HG03378 (cell line): ENCODE data around the gene LDHAL6B.

Experiments used
- ATAC-seq: cut with Tn5 transposase; IDR thresholded peaks from one replicate; pipeline ENCODE4 v1.9.1; 2021; ENCODE audit warnings: mild to moderate bottlenecking, moderate library complexity; ENCODE audit not compliant: unreplicated experiment

The LDHAL6B gene

DNA sequence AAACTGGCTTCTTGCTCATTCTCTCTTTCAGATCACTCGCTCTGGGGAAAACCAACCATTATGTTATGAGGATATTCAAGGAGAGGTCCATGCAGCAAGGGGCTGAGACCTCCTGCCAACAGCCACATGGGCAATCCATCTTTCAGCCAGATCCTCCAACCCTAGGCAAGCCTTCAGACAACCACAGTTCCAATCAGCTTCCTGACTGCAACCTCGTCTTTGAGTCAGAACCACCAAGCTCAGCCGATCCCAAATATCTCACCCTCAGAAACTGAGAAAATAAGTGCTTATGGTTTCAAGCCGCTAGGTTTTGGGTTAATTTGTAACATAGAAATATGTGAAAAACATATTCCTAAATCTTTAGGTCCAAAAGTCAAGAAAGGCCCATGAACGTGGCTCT lies 10.3 kb downstream of the LDHAL6B start:
- ATAC-seq: no peak

DNA sequence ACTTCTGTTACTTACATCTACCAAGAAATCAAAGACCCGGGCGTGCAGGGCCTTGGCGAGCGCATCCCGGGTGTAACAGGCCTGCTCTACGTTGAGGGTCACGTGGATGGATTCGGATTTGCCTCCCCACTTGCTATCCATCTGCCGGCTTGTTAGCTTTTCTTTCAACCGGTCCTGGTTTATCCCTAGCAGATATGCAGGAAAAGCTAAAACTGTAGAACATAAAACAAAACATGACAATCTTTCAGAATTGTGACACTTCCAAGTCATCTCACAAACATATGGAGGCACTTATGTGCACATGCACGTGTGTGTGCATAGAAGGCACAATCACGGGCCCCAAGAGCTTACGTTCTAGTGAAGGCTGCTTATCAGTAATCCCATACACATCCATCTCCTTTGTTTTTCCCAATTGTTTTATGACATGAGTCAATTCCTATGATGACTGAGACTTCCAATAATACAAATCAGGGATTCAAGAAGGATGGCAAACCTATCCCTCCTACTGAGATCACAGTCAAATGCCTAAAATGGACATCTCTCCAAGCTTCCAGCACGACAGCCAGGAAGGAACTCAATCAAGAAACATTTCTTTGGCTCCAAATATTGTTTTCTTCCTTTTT lies 11.3 kb downstream of the LDHAL6B start:
- ATAC-seq: no peak

DNA sequence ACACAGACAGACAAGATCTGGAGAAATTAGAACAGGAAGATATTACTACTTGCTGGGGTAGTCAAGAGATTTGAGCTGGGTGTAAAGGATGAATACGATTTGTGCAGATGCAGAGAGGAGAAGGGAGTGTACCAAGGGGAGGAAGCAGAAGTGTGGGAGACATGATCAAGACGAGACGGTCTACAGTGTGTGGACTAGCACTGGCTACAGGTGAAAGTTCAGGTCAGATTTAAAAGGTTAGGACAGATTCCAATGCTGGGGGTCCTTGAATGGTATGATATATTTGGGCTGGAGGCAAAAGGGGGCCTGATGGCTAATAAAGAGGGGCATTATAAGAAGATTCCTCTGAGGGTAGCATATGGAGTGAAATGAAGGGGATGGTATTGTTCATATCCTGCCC lies 12.1 kb downstream of the LDHAL6B start:
- no peak for ATAC-seq

DNA sequence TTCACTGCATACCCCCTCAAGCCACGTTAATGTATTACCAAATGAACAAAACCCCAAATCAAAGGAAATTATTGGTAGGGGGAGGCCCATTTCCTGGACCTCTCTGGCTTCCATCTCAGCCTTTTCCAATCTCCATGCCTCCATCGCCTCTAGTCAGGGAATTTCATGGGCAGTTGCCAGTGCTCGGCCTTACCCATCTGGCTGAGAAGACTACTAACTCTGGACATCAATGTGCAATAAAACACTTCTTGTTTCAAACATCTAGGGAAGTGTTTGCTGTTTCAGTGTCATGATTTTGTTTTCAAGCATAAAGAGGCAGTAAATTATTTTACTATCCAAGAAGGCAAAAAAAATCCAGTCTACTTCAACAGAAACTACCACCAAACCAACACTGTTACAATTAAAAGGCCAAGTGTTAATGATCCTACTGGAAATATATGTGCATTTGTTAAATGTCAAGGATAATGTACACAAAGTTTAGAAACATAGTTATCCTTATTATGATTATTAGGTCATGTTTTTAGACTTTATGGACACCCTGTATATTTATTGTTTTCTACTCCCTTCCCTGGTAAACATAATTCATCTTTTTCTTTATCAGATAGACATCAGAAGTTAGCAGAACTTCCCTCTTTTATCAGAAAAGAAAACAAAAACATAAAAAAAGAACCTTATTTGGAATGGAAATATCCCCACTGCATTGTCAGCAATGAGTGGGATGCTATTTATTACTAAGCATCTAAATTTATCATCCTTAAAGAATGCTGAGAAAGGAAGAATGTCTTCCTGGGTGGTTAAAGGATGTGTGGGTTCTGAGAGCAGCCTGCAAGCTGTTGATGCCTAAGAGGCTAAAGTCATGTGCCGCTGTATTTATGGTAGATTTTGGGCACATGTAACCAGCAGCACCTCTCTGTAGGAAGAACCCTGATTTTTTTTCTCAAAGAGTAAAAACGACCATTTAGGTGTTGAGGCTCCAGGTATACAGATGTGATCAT lies 15.2 kb downstream of the LDHAL6B start:
- no peak for ATAC-seq

DNA sequence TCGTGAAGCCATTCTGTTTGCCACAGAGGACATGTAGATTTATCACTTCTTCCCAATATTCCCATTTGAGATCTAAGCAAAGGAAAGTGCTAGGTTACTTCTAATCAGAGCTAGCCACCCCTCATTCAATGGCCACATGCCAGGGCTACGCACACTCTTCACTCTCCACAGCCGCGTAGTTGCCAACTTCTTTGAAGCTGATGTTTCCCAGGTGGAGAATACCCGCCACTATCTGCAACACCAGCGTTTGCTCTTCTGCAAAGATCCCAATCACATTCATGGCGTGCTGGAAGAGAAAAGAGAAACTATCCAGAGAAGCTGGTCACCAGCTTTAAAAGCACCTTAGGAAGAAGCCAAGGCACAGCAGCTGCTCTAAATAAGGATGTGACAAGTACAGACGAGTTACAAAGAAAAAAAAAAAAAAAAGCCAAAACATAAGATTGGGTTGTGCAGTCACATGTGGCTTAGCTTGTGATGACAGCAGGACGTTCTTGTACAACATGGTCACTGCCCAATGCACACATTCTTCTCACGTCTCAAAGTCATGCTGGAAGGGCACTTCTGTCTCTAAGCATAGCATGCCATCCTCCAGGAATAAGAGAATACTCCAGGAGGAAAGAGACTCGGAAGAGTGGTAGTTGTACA lies 16.4 kb downstream of the LDHAL6B start:
- ATAC-seq: no peak

DNA sequence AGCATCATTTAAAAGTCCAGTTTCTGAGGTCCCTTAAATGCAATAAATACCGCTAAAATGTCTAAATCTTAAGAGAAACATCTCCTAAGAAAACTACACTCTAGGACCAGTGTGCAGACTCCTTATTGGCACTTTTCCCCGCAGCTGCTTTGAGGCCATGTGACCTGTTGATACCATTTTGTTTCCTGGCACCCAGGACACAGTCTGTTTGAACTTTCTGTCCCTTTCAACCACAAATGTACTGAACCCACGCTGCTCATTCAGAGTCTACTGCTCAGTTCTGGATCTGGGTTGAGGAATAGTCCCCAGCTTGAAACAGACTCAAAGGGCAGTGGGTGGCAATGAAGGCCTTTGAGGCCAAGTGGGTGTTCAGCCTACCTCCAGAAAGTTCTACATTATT lies 17.1 kb downstream of the LDHAL6B start:
- no peak for ATAC-seq

DNA sequence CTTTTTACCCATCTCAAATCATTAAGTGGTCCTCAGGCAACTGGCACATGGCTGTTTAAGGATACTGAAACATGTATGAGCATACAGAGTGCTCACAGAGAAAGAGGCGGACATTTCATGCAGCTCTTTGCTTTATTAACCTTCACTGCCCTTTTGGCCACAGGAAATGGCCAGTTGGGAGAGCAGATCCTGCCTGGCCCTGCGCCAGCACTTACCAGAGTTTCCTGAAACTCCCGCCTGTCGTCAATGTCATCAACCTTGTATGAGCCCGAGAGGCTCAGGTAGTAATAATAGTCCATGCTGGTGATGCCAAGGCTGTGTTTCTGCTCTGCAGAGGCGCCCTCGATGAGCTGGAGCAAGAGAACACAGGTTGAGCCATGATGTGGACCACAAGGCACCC lies 17.8 kb downstream of the LDHAL6B start:
- no peak for ATAC-seq

DNA sequence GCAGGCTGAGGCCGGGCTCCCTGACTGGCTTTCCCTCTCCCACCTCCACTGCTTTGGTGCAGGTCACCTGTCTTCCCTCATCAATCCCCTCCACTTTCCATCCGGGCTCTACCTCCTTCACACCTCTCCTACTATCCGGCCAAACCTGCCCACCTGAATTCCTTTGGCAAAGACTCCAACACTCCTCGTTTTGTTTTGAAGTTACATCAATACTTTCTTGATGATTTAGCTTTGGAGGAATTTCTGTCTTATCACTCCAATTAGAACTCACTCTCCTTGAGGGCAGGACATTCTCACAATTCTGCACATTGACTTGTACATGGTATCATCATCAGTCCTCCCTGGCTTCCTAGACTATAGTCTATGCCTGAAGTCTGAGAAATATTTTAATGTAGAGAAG lies 20.4 kb downstream of the LDHAL6B start:
- no peak for ATAC-seq

DNA sequence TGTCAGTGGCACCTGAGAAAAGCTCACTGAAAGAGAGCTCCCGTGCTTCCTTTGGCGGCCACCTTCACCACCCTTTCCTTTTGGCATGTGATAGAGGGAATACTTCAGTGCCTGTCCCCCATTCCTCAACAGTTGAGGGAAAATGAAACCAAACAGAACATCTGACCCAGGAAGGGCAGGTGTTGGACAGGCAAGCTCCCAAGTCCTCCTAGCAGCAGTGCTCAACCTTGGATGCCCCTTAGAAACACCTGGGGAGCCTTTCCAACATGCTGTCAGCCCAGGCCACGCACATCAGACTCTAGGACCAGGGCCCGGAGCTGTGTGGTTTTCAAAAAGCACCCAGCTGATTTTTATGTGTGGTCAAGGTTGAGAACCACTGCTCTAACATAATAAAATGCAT lies 22.4 kb downstream of the LDHAL6B start:
- no peak for ATAC-seq

DNA sequence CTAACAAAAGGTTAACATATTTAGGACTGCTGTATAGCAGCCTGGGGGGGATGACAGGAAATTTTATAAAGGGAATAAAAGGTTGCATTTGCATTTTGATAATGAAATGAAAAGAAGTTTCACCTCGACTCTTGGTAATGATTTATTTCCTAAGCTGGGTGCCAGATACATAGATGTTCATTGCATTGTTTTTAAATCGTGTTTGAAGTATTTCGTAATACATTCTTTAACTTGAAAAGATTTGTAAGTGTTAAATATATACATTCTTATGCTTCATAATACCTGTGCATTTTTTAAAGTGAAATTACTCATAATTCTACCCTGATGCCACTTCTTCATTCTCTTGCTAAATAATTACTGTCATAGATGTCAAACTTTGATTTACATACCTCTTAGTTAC lies 22.8 kb downstream of the LDHAL6B start:
- no peak for ATAC-seq

DNA sequence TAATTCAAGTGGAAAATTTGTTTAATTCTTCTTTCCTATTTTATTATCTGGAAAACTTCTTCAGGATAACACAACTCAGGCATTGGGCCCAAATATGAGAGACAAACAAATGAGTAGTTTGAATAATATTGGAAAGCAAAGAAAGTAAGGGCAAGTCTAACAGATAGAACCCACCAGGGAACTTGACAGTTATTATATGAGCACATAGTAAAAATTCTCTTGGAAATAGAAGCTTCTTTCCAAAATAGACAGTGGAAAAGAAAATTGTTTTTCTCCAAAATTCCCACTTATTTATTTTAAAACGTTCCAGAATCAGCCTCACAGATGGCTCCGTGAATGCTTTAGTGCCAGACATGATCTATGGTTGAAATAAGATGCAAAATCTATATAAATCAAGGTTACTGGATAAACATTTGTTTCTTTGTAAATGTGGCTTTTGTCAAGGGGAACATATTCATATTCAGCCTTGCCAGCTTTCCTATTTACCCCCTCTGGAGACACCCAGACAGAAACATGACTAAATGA lies 23.9 kb downstream of the LDHAL6B start:
- no peak for ATAC-seq

DNA sequence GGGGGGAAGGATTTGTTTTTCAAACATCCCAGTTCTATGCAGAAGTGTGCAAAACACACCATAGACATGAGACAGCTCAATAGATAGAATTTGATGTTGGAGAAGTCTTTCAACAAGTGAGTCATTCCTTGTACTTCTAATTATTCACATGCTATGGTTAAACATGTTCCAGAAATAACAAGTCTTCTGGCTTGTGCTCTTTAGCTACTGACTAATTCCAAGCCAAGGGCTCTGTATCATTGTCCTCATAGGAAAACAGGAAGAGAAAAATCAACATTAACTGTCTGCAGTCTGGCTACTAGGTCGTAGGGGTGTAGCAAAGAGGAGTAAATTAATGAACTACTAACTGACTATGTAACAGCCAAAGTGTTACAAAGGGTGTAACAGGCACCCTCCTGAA lies 25.8 kb downstream of the LDHAL6B start:
- no peak for ATAC-seq

DNA sequence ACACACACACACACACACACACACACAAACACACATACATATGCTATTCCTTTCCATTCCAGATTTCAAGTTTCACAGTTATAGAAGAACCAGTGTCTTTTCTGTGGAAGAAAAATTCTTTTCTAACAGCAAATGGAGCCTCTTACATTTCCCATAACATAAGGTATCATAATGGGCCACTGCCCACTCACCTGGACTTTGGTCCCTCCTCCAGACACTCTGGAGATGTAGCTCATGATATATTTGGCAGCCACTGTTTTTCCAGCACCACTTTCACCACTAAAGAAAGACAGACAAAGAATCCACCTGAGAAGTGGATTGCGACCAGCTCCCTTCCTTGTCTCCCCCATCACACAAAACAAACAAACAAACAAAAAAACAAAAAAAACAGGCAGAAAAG lies 29.8 kb downstream of the LDHAL6B start:
- ATAC-seq: no peak

DNA sequence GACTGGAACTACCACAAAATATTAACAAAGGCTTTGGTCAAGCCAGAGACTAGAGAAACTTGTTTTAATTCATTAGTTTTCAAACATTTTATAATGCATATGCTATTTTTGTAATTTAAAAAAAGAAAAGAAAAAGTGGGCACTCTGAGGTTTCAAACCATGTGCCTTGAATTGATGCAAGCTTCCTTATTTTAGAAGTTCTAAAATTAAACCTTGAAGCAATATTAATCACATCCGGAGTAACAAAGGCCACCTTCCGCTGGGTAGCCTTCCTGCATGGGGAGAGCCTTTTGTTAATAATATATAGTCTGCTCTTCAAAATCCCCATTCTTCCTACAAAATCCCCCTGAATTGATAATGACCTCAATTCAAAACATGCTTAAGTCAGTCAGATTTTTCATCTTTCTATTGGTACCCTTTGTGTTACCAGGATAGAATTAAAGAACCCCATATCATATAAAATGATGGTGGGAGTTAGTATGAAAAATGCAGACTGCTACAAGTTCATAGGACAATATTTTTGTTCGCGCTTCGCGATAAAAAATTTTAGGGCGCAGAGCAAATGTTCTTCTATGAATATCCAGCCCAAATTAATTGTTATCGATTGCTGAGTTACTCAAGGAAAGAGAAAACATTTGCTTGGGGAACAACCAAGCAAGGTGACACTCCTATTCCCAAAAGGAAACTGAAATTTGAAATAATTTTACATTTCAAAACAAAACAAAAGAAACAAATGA lies 30.6 kb downstream of the LDHAL6B start:
- peak; percentile 78 for ATAC-seq

DNA sequence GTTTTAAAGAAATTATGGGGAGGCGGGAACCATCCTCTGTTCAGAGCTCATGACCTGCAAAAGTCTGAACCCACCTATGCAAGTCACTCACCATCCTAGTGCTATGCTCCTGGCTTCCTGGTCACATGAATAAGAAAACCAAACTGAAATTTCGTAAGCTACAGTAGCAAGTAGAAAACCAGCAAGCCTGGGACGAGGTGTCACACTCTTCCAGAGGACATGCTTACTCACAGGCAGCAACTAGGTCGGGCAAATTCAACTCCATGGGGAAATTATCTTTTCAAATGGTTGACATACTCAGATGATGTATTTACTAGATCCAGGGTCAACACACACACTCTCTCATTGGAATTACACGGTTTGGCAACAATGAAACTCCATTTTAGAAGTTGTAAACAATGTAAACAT lies 31.3 kb downstream of the LDHAL6B start:
- peak; percentile 39 for ATAC-seq

DNA sequence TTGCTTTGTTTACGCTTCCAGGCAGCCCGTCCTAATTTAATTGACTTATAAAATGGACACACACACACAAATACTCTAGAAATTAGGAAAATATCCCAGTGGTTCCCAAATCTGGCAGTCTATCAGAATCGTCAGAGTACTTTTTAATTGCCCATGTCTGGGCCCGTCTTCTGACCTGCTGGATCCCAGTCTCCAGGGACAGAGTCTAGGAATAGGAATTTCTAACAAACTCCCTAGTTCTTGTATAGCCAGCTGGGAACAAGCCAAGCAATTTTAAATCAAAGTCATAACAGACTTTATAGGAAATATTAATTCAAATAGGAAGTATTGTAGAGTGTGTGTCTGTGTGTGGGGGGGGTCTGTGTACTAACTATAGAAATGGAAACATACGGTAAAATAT lies 33.4 kb downstream of the LDHAL6B start:
- ATAC-seq: no peak

DNA sequence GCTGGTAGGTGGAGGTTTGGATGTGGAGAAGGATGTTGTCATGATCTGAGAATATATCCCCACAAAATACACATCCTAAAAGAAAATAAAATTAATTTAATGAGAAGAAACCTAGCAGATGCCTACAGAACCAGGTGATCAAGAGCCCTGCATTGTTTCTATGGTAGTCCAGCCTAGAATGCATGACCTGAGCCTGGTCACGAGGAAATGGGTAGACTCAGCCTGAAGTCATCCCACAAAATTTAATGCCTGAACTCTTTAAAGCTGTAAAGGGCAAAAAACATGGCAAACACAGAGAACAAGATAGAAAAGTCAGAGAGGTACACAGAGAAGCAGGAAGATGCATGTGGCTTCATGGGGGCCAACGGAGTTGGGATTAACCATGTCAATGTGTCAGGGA lies 36.0 kb downstream of the LDHAL6B start:
- ATAC-seq: no peak

DNA sequence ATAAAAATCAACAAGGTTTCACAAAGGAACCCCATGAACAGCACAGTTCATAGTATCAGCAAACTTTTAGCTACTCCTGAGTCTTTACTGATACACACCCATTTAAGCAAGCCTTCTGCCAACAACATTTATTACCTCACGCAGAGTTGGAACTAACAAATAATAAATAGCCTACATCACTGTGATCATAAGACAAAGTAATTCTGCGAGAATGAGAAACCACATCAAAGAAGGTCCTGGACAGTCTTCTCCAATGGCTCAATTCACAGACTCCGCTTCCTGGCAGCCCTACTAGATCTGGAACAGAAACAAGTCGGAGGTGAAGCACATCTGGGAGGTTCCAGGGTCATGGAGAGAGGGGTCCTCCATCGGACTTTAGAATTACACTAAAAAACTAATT lies 37.0 kb downstream of the LDHAL6B start:
- no peak for ATAC-seq

DNA sequence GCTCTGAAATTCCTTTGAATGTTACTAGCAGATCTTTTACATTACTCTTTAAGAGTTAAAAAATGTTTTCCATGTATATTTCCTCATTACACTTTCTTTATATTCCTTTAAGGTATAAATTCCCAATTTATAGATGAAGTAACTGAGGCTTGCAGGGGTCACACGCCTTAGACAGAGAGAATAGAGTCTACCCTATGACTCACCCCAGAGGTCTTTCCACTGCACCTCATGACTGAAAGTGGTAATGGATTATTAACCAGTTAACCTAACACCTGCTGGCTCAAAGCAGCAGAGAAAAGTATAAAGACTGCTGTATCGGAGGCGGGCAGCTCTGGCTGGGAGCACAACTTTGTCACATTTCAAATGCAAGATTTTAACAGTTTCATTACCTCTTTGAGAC lies 37.7 kb downstream of the LDHAL6B start:
- ATAC-seq: peak; percentile 84

DNA sequence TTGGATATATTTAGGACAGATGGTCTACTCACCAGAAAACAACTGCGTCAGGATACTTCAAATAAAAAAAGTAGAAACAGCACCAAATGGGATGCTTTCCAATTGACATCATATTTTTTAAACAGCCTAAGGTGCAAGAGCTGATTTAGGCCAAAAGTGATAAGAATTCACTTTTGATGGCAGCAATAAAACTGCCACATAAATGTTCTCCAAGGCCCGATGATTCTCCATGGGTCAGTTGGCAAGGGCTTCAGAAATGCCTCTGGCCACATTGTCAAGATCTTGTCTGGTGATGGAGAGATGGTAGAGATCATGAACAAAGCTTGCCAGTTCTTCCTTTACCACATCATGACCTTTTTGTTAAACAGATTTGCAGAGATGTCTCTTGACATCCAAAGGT lies 38.9 kb downstream of the LDHAL6B start:
- no peak for ATAC-seq

DNA sequence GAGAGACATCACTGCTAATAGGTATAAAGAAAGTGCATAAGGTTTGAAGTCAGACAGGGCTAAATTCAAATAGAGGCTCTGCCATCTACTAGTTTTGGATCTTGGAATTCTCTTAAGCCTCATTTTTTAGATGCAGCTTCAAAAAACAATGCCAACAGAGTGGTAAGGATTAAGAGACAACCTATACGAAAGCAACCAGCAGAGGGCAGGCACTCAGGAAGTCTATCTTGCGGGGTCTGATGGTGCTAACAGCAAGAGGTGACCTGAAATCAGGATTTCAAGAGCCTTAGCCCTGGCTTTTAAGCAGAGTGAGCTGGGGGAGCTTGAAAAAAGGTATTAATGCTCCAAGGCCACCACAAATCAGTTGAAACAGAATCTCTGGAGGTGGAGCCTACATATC lies 40.7 kb downstream of the LDHAL6B start:
- no peak for ATAC-seq
